ENCODE measurements around the gene FASTKD2. TPM values are rescaled to one million over a fixed set of nuclear protein-coding genes. Genes with fewer than 3 reads are reported as not detected.

The FASTKD2 gene
- total RNA-seq, 1 donor from 2014 or later: 25.0 TPM

DNA sequence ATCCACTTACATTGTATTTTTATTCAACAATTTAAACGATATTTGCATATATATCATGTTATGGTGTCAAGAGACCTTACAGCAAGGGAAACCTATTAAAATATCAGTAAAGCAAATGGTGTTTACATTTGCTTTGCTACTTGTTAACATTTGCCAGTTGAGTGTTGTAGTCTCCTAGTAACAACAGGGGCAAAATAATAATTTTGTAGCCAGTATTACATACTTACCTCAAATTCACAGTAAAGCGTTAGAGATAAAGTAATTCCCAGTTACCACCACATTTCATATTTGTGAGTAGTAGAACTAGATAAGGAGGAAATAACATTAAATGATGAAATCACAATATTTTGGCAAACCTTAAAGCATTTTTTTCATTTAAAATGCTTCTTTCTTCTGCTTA lies 71.3 kb downstream of the FASTKD2 start:
- intact Hi-C loops (cut with micrococcal nuclease): no loop called here

DNA sequence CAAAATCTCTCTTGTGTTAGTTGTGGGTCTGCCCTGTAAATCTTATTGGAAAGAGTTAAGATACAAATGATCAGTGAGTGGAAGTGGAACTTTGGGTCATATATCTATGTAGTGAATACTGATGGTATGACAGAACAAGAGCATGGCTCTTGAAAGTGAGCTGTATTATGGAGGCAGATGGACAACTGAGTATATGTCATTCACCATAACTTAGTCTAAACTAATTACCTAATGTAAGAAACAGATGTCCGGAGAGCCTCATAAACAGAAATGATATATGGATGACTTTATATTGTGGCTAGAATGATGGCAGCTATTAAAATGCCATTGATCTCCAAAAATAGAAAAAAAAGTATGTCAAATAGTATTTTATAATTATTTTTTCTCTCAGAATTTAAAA lies 72.4 kb downstream of the FASTKD2 start:
- intact Hi-C loops (cut with micrococcal nuclease): no loop called here

DNA sequence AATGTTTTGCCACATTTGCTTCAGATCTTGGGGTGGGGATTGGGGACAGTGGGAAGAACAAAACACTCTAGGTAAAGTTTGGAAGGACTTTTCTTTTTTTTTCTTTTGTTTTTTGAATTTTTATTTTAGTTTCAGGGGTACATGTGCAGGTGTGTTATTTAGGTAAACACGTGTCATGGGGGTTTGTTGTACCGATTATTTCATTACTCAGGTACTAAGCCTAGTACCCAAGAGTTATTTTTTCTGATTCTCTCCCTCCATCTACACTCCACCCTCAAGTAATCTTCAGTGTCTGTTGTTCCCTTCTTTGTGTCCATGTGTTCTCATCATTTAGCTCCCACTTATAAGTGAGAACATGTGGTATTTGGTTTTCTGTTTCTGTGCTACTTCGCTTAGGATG lies 73.3 kb downstream of the FASTKD2 start:
- intact Hi-C loops (cut with micrococcal nuclease): no loop called here

DNA sequence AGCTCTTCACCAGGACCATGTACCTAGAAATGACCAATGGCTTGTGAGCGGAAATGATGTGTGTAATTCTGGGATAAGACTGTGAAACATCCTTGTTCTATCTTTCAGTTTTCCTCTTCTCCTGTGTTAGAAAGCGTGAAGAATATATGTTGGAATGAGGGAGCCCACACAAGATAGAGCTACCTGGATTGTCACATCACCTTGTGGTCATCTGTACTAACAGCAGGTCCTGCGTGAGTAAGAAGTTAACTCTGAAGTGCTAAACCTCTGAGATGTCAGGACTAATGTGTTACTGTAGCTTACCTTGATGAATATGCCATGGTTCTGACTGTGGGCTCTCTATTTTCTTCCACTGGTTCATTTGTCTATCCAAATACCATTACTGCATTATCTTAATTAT lies 75.6 kb downstream of the FASTKD2 start:
- intact Hi-C loops (cut with micrococcal nuclease): no loop called here

Other genes with a start within 250 kb of the FASTKD2 start
- not detected in 2 replicates for gene FAM237A, start 123.1 kb upstream of the FASTKD2 start, total RNA-seq
- gene DYTN, start 47.2 kb upstream of the FASTKD2 start, total RNA-seq: not detected in 2 replicates
- gene MDH1B, start 278 bp upstream of the FASTKD2 start, total RNA-seq: 0.15 TPM in 1 of 2 replicates, not detected in the other
- gene CPO, start 173.9 kb downstream of the FASTKD2 start, total RNA-seq: not detected in 2 replicates